ENCODE measurements around the gene A4GALT.

DNA sequence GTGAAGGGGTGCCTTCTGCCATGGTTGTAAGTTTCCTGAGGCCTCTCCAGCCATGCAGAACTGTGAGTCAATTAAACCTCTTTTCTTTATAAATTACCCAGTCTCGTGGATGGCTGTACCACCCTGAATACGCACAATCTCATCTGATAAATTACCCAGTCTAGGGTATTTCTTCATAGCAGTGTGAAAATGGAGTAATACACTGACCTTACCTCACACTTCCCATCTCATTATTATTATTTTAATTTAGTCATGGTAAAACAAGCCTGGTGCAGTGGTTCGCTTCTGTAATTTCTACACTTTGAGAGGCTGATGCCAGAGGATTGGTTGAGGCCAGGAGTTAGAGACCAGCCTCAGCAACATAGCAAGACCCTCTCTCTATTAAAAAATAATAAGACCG, 41.0 kb downstream of the A4GALT start:
- TF ChIP-seq, protein P1, sequence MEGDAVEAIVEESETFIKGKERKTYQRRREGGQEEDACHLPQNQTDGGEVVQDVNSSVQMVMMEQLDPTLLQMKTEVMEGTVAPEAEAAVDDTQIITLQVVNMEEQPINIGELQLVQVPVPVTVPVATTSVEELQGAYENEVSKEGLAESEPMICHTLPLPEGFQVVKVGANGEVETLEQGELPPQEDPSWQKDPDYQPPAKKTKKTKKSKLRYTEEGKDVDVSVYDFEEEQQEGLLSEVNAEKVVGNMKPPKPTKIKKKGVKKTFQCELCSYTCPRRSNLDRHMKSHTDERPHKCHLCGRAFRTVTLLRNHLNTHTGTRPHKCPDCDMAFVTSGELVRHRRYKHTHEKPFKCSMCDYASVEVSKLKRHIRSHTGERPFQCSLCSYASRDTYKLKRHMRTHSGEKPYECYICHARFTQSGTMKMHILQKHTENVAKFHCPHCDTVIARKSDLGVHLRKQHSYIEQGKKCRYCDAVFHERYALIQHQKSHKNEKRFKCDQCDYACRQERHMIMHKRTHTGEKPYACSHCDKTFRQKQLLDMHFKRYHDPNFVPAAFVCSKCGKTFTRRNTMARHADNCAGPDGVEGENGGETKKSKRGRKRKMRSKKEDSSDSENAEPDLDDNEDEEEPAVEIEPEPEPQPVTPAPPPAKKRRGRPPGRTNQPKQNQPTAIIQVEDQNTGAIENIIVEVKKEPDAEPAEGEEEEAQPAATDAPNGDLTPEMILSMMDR (conservative IDR thresholded peaks at IDR 0.05 in 1 of 2, IDR thresholded peaks at IDR 0.05 in 1 of 2; ENCODE audit: low read depth in 1 of 2, low read length in 2 of 2), result no peak
- no peak for TF ChIP-seq EZH2 (IDR thresholded peaks at IDR 0.05; ENCODE audit: low read length, missing control alignments)

All from fibroblast of lung (primary cell).